GM12801 (cell line): ENCODE measurements around the gene ROS1.

ENCODE experiments used
- TF ChIP-seq, protein P1 (sequence below): IDR thresholded peaks from one replicate; pipeline ENCODE4 v1.5.1; 2011; ENCODE audit warnings: control low read depth; ENCODE audit not compliant: insufficient read length; ENCODE audit errors: extremely low read depth

ROS1 gene

DNA sequence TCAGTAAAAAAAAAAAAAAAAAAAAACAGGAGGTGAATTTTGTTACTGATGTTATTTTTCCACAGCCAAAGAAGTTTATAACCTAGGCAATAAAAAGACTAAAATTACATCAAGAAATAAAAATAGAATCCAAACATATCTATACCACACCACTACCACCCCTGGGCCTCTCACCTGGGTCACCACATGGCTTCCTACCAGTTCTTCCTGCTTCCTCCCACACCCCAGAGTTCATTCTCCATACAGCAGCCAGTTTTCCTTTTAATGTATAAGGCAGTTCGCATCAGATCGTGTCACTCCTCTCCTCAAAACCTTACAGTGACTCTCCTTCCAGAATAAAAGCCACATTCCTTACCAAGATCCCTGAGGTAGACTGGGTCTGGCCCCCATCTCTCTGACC lies 23.9 kb downstream of the ROS1 start:
- TF ChIP-seq, protein P1, sequence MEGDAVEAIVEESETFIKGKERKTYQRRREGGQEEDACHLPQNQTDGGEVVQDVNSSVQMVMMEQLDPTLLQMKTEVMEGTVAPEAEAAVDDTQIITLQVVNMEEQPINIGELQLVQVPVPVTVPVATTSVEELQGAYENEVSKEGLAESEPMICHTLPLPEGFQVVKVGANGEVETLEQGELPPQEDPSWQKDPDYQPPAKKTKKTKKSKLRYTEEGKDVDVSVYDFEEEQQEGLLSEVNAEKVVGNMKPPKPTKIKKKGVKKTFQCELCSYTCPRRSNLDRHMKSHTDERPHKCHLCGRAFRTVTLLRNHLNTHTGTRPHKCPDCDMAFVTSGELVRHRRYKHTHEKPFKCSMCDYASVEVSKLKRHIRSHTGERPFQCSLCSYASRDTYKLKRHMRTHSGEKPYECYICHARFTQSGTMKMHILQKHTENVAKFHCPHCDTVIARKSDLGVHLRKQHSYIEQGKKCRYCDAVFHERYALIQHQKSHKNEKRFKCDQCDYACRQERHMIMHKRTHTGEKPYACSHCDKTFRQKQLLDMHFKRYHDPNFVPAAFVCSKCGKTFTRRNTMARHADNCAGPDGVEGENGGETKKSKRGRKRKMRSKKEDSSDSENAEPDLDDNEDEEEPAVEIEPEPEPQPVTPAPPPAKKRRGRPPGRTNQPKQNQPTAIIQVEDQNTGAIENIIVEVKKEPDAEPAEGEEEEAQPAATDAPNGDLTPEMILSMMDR, result no peak

- TF ChIP-seq, protein P1, result no peak
Observed at GRCh38 chr6:117399924-117400323, 25.8 kb downstream of the ROS1 start.

DNA sequence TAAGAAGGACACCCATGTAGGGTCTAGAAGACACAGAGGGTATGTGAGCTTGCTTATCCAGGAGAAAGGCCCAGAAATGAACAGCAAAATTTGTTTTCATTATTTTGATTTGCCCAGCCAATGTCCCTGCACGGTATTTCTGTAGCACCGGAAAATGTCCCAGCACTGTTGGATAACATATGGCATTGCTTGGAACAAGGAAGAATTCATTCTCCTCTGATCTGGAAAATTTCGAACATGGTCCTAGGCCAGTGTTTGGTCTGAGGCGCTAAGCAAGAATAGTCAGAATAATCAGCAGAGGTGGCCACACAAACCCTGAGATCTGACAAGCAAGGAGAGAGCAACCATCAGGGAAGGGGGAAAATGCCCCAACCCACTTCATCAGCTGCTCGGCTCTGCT lies 26.6 kb downstream of the ROS1 start:
- TF ChIP-seq, protein P1, result no peak

DNA sequence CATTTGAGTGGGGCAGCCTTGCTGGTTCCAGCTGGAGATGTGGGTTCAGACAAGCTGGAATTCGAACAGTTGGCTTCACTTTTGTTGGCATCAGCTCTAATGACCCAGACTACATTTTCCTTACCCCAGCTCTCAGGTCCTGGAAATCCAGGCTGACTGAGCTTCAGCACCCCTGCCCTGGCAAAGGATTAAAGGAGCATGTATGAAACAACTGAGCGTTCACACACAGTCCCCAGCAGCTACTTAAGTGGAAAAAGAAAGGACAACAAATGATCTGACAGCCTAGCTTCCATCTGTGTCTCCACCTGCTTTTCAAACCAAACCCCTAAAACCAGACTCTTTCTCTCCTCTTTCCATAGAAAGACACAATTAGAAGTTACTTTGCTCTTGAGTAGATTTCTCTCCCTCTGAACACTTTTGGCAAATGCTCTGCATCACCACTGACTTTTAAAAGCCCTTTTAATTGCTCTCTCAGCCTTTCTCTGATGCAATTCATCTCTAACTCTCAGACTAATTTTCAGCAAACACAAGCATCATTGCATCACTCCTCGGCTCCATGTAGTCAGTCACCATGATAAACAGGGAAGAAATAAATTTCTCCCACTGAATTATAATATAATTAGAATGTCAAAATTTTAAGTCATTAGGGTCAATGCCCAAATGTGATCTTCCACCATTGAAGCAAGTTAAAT lies 28.1 kb downstream of the ROS1 start:
- TF ChIP-seq, protein P1, result no peak

- TF ChIP-seq, protein P1, result no peak
Observed at GRCh38 chr6:117396228-117396627, 29.5 kb downstream of the ROS1 start.

- TF ChIP-seq, protein P1, result no peak
Observed at GRCh38 chr6:117395164-117395563, 30.6 kb downstream of the ROS1 start.

- TF ChIP-seq, protein P1, result no peak
Observed at GRCh38 chr6:117393045-117393444, 32.7 kb downstream of the ROS1 start.
